GM18909 (cell line): ENCODE results near the gene MCM7.

ENCODE experiments used
- ATAC-seq: cut with Tn5 transposase; IDR thresholded peaks from one replicate; pipeline ENCODE4 v1.9.1; 2021; ENCODE audit warnings: mild to moderate bottlenecking; ENCODE audit not compliant: unreplicated experiment, poor library complexity

Gene MCM7

GRCh38 chr7:100098913-100099312, 2.3 kb downstream of the MCM7 start:
- no peak for ATAC-seq

GRCh38 chr7:100095704-100096103, 5.5 kb downstream of the MCM7 start:
- ATAC-seq = no peak

DNA sequence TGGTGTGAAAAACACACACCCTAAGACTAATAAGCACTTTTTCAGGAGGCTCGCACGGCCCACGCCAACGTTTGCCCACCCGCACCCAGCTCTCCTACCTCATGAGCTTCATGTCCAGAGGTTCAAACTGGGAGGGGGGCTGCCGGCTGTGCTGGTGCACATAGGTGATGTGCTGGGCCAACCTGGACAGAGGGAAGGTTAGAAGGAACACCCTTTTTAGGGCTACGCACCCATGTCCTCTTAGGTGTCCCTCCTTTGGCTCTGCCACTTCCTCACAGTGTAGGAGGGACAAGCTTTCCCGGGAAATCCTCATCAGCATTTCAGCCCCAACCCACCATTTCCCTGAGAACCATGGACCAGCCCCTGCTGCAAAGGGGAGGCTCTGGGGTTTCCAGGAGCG, 5.9 kb downstream of the MCM7 start:
- no peak for ATAC-seq

DNA sequence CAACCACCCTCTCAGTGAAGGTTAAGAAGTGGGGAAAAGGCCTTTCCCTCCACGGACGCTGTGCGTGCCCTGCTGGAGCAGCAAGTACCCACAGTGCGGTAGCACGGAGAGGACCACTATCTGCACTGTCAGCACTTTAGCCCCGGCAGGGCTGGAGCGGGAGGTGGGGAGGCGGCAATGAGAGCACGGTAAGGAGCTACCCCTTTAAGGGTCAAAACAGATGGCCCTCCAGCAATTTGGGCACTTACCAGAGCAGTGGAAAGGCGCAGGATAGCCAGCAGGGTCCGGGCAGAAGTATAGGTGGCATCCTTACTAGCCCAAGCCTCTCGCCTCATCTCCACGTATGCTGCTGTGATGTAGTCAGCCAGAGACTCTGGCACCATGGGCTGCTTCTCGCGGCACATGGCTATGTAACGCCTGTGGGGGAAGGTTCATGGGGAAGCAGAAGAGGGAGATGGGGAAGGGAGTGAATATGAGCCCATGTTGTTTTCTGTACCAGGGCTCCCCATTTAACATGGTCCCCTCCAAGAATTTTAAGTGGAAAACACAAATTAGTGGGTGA, 7.2 kb downstream of the MCM7 start:
- no peak for ATAC-seq

- no peak for ATAC-seq
Observed at GRCh38 chr7:100093498-100093897, 7.7 kb downstream of the MCM7 start.

DNA sequence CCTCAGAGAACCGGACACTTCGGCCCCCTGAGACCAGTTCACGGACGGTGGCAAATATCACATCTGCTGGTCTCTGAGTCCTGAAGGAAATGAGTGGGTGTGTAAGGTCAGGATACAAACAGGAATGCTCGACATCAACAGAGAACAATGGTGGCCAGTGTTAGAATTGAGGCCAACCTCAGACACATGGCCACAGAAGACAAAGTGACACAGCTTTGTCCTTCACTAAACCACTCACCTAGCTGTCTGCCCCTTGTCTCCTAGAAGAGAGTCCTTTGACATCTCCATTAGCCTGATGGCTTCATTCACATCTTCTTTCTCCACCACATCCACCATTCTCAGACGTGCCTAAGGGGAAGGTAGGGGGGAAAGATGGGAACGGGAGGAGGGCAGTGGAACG, 8.1 kb downstream of the MCM7 start:
- no peak for ATAC-seq

- no peak for ATAC-seq
Observed at GRCh38 chr7:100091411-100092181, 9.6 kb downstream of the MCM7 start.

DNA sequence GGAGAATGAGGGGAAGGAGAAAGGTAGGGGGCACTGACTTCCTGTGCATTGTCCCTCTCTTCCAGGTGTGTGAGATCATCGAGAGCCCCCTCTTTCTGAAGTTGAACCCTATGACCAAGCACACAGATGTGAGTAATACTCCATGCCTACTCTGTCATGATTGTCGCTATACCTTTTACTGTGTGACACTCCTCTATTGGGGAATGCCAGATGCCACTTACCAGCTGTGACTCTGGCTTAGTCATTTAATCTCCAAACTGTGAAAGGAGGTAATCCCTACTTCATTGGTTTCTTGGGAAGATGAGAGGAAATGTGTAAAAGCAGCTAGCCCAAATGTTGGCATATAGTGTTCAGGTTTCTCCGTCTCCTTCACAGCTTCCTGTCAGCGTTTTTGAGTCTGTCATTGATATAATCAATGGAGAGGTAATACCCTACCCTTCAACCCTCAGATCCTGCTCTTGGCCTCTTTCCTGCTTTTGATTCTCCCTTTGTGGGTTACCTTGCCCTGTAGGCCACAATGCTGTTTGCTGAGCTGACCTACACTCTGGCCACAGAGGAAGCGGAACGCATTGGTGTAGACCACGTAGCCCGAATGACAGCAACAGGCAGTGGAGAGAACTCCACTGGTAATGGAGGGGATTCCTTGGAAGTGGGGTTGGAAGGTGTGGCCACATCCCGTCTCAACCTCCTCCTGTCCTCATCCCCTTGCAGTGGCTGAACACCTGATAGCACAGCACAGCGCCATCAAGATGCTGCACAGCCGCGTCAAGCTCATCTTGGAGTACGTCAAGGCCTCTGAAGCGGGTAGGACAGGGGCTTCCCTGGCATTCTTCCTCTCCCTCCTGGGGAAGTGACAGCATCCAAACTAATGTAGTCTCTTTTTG, 10.4 kb downstream of the MCM7 start:
- no peak for ATAC-seq

DNA sequence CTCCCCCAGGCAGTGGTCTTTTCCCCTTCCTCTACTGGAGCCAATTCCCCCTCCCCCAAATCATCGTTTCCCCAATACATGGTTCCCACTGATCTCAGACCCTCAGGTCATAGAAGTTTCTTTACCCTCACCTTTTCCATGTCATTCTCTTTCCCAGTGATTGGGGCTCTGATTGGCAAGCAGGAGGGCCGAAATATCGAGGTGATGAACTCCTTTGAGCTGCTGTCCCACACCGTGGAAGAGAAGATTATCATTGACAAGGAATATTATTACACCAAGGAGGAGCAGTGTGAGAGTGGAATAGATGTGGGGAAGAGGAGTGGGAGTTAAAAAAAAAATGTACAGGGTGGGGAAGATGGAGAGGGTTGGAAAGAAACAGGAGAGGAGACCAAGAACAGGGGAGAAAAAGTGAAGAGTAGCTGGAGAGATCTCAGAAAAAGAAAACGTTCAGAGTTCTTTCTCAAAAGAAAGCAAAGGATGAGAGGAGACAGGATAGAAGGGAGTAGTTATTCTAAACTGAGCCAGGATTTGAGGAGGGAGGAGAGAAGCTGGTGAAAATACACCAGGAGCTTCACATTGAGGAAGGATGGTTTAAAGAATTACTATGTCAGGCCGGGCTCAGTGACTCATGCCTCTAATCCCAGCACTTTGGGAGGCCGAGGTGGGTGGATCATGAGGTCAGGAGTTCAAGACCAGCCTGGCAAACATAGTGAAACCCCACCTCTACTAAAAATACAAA, 11.6 kb downstream of the MCM7 start:
- ATAC-seq = no peak

- ATAC-seq = peak; percentile 58
Observed at GRCh38 chr7:100088621-100089457, 12.4 kb downstream of the MCM7 start, which contains the start of gene COPS6. TSS of gene COPS6 (plus strand) at chr7:100088969. CDS start at chr7:100088991, 22 bp downstream.

DNA sequence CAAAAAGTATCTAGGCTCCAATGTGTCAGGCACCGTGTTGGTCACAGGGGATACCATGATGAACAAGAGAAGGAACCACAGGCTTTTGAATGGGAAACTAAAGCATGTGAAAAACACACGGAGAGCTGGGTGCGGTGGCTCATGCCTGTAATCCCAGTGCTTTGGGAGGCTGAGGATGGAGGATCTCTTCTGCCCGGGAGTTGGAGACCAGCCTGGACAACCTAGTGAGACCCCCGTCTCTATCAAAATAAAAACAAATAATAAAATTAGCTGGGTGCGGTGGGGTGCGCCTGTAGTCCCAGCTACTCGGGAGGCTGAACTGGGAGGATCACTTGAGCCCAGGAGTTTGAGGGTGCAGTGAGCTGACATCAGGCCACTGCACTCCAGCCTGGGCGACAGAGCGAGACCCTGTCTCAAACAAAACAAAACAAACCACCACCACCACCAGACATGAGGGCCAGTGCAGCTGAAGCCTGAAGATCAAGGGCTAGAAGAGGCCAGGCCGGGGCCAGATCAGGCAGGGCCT, 13.0 kb downstream of the MCM7 start:
- ATAC-seq = peak; percentile 16

- ATAC-seq = no peak
Observed at GRCh38 chr7:100087055-100087750, 14.0 kb downstream of the MCM7 start.

DNA sequence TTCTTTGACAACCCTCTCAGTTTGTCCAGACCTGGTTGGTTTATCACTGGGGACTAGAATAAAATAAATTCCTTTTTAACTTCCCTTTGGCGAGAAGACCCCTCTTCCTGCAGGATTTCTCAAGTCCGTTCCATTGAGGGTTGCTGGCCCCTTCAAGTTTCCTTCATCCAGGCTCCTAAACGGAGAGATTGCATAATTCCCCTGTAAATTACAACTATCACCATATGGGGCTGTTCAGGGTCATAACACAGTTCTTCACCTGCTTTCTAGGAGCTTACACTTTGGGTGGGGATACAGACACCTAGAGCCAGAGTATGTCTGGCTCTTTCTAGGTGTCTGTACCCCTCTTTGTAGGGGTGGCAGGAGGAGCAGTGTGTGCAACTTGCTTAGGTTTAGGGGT, 15.7 kb downstream of the MCM7 start:
- ATAC-seq = no peak

DNA sequence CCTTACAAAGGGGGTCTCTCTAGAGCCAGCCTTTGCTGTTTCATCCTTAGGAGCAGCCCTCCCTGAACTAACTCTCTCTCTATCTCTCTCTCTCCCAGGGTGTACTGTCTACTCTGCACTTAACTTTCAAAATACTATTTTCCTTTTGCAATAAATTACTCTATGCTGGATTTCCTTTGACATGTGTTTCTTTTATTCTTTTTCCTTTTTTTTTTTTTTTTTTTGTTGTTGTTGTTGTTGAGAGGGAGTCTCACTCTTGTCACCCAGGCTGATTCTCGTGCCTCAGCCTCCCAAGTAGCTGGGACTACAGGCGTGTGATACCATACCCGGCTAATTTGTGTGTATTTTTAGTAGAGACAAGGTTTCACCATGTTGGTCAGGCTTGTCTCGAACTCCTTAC, 18.2 kb downstream of the MCM7 start:
- no peak for ATAC-seq

GRCh38 chr7:100081535-100082102, 19.6 kb downstream of the MCM7 start, which contains the start of gene ZNF3:
TSS of gene ZNF3 (minus strand) at chr7:100081723. CDS start at chr7:100077357, 4,366 bp downstream.
- ATAC-seq = peak; percentile 93

GRCh38 chr7:100080907-100081534, 20.2 kb downstream of the MCM7 start:
- no peak for ATAC-seq

- ATAC-seq = no peak
Observed at GRCh38 chr7:100079024-100079560, 22.1 kb downstream of the MCM7 start.

DNA sequence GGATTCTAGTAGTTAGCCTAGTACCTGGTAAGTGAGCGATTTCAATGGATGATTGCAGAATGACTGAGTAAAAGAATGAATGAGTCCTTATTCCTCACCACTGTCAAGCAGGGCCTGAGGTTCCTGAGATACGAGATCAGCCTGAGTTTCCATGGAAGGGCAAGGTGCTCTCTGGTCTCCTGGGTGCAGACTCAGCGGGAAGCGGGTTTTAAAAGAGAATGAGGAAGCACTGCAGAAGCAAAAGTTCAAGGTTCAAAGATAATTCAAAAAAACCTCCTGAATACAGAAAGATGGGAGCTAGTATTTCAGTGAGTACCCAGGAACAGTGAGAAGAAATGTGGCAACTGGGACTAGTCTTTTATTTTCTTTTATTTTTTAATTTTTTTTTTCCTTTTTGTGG, 24.0 kb downstream of the MCM7 start:
- ATAC-seq = no peak
